Gastrocnemius medialis (tissue), 4 donors: Measurements from ENCODE around the gene LRRC8D.

ENCODE experiments used
- POLR2A ChIP-seq, 2 donors: fragments of 450-650 bp; IDR thresholded peaks; one replicate each; pipeline ENCODE4 v1.6.1; 2017; ENCODE audit warnings: antibody characterized with exemption in 2 of 2, mild to moderate bottlenecking in 2 of 2, moderate library complexity in 2 of 2
- TF ChIP-seq, protein P1 (sequence below), 5 experiments: fragments of 450-650 bp in 3 of 5; fragments of 200-600 bp in 2 of 5; sonication (generic) in 2 of 5; IDR thresholded peaks in 4 of 5; conservative IDR thresholded peaks in 1 of 5; 1 replicate in 4 of 5; 2 replicates in 1 of 5; pipeline ENCODE4 v1.5.1; 2016 to 2019; ENCODE audit warnings: antibody characterized with exemption in 5 of 5, mild to moderate bottlenecking in 3 of 5, moderate library complexity in 3 of 5

DNA sequence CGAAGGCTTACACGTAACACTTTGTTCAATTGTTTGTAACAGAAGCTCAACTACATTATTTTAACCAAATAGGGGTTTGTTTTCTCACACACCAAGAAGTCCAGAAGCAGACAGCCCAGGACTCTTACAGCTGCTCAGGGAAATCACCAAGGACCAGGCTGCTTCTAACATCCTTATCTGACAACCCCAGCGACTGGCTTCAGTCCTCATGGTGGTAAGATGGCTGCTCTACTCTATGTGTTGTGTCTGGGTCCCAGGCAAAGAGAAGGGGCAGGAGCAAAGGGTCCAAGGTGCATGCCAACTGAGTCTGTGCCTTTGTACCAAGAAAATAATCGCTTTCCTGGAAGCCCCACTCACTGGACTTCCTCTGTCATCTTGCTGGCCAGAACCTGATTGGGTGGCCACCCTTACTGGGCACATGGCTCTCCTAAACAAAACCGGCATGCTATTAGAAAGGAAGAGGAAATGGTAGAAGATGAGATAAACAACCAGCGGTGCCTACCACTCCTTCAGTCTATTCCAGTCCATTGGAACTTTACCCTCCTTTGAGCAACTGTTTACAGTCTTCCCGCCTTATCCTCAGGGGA, 34.1 kb upstream of the LRRC8D start:
- no peak for TF ChIP-seq POLR2A (IDR thresholded peaks at IDR 0.05)
- TF ChIP-seq, protein P1, sequence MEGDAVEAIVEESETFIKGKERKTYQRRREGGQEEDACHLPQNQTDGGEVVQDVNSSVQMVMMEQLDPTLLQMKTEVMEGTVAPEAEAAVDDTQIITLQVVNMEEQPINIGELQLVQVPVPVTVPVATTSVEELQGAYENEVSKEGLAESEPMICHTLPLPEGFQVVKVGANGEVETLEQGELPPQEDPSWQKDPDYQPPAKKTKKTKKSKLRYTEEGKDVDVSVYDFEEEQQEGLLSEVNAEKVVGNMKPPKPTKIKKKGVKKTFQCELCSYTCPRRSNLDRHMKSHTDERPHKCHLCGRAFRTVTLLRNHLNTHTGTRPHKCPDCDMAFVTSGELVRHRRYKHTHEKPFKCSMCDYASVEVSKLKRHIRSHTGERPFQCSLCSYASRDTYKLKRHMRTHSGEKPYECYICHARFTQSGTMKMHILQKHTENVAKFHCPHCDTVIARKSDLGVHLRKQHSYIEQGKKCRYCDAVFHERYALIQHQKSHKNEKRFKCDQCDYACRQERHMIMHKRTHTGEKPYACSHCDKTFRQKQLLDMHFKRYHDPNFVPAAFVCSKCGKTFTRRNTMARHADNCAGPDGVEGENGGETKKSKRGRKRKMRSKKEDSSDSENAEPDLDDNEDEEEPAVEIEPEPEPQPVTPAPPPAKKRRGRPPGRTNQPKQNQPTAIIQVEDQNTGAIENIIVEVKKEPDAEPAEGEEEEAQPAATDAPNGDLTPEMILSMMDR (IDR thresholded peaks at IDR 0.05 in 4 of 5, conservative IDR thresholded peaks at IDR 0.05 in 1 of 5), result no peak
